Posterior vena cava (tissue), 2 donors: ENCODE data around the gene COL4A5. TPM values are rescaled to one million over a fixed set of nuclear protein-coding genes. Genes with fewer than 3 reads are reported as not detected.

ENCODE experiments used
- DNase-seq: peaks from one replicate; pipeline ENCODE4 v3.0.0-alpha.2; 2020; ENCODE audit warnings: low spot score
- intact Hi-C, 2 donors: fragments of 100-400 bp; cut with DNase I; formaldehyde crosslinking; loops; one replicate each; pipeline versions ENCODE4 v1.14.1 to v1.14.2; 2022 to 2023
- total RNA-seq, 2 donors: library from RNA; stranded (reverse); fragmentation: NEBNext Ultra II Directional; extraction: Animal tissue kit (Norgen Biotek cat#: 25700); gene quantifications; one replicate each; pipeline ENCODE4 v1.2.1, GENCODE V29; 2021
- donor health status: DM: yes; HTN: yes; CAD: no.
- donor health status: DM: yes; HTN: yes; CAD: no.

COL4A5 gene
- total RNA-seq, 2 donors from 2014 or later, result 20.5 to 31.6 TPM

- intact Hi-C loops, result no loop called here
- DNase-seq, result peak; percentile 60
These were observed 295.5 kb downstream of the COL4A5 start for GRCh38 chrX:108735091-108735678.

DNA sequence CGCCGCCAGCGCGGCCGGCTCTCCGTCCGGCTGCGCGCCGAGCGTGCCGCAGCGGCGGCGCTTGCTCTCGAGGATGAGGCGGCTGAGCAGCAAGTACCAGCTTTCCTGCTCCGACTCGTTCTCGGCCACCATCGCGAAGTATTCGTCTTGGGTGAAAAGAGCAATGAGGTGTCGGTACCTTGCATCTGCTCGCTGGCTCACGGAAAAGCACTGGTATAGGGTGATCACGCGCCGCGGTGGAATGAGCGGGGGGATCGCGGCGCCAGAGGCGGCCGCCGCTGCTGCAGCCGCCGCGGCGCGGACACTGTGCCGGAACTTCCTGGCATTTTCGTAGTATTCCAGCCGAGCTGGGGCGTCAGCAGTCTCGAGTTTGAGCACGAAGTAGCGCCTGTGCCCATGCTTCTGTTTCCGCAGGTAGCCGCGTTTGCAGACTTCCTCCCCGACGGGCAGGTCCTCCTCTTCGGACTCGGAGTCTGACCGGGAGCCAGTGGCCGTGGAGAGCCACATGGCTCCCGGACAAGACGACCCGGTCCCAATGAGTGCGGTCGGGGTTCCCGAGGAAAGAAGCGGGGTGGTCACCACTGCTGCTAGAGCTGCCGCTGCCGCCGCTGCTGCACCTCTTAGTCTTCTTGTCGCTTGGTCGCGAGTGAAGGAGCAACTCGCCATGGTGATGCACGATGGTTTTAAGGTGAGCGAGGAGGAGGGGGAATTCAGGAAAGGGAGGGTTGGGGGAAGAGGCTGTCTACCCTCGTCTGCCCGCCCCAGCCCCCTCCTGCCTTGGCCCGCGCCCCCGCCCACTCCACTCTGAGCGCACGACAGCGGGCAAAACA lies 296.3 kb downstream of the COL4A5 start:
- intact Hi-C loops, result no loop called here
- DNase-seq, result peak; percentile 57

DNA sequence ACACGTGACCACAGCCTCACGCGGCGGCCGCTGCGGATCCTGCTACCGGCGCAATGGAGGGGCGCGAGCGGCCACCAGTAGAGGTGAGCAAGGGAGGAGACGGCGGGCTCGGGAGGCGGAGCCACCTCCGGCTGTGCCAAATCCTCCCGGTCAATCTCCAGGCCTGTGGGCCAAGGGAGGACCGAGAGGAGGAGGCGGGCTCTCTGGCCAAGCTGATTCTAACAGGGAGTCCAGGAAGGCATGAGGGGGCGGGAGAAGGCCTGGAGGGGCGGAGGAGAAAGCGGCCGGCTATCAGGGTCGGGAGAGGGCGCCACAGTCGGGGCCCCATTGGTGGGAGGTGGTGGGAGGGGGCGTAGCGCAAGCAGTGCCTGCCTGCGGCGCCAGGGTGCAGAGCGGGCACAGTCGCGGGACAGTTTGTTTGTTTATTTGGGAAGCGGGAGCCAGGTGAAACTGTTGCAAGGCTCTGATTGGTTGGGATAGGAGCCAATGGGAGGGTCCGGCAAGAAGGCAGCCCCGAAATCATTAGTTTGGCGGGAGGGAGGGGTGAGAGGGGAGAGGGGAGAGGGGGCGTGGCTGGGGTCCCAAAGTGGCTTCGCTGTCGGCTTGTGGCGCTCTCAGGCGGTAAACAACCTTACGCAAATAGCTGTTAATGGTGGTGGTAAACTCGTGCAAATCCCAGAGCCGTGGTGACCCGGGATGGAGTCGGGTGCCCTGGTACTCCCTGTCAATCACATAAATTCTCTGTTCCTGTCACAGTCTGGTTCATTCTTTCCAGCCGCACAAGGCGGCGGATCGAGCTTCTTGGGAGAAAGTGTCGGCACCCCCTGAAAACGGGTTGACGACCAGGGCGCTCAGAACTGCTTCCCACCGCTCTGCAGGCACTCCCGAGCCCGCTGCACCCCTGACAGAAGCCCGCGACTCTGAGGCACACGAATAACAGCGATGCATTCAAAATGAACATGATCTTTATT lies 297.2 kb downstream of the COL4A5 start, which contains the start of gene IRS4:
Gene IRS4 (minus strand): TSS at position 55 of the 971 bp plus-strand sequence.
- intact Hi-C loops, result no loop called here
- DNase-seq, result peak; percentile 65

DNA sequence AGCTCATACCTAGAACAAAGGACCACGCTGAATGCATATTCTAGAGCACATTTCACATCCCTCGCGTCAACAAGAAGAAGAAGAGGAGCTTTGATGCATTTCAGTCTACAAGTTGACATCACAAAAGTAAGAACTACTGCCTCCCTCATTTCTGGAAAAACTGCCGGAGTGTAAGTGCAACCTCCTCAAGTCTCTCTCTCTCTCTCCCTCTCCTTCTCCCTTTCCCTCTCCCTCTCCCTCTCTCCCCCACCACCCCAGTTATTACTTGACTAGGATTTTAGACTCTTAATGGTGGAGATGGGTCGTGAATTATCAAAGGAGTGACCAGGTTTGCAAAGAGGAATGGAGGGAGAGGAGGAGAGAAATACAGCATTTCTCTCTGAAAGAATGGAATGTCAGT lies 298.1 kb downstream of the COL4A5 start:
- no peak for DNase-seq
- intact Hi-C loops, result no loop called here

GRCh38 chrX:108740299-108740774 lies 300.7 kb downstream of the COL4A5 start:
- DNase-seq, result no peak
- intact Hi-C loops, result no loop called here

Other genes with a start within 250 kb of the COL4A5 start
- 1 to 10 TPM; 2.3 to 3.9 TPM for gene COL4A6, start 1.4 kb upstream of the COL4A5 start, total RNA-seq